CD4-positive, alpha-beta T cell treated with Interleukin-21 for 1 hour (primary cell): Measurements from ENCODE around the gene MRTO4.
"Not testable (repeated sequence)": the region's sequence is repeated elsewhere in the genome, so short reads cannot be mapped to it uniquely, and the experiment has no call there.

Experiments used
- DNase-seq: peaks from one replicate; pipeline ENCODE4 v3.0.0-alpha.2; 2020

The MRTO4 gene

GRCh38 chr1:19229229-19229628 lies 22.4 kb upstream of the MRTO4 start:
- no peak for DNase-seq

DNA sequence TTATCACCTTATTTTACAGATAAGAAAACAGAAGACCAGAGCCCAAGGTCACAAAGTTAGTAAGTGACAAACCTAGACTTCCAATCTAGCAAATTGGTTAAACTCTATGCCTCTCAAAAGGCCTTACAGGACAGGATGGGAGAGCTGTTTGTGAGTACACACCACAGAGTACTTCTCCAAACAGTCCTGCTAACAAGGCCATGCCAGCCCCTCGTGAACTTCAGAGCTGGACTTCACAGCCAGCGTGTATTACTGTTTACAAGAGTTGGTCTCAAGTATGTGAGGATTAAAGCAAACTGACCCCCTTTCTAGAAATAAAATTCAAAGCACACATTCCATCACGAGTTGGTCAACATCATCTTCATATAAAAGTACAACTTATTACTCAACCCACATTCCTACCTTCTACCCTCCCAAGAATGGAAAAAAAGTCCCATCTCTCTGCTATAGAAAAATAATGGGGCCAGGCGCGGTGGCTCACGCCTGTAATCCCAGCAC lies 21.7 kb upstream of the MRTO4 start:
- no peak for DNase-seq

GRCh38 chr1:19231736-19232523 lies 19.7 kb upstream of the MRTO4 start:
- DNase-seq, result not testable (repeated sequence)

DNA sequence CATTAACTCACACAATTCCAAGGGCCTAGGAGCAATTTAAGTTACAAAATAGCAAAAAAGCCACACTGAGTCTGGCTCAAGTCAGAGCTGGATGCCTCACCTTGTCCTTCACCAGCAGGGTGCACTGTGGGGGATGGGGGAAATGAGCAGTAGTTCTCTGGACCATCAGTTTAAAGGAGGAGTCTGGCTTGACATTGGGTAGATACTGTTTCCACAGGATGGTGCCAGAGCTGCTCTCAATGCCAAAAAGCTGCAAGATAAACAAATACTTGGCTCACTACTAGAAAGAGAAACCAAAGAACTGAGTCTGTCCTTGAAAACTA lies 19.1 kb upstream of the MRTO4 start:
- no peak for DNase-seq

DNA sequence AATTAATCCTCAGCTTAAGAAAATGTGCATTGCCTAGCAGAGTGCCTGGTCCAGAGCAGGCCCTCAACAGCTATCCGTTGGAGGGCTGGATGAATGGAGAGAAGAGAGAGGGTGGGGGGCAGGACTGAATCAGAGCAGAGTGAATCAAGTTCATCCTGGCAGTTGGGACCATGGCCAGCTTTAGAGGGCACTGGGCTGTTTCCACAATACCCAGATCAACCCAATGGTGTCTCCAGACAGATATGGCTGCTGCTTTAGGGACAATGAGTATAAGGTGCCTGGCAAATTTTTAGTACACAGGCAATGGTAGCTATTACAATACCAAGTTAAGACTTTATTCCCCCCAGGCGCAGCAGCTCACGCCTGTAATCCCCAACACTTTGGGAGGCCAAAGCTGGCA lies 17.4 kb upstream of the MRTO4 start:
- no peak for DNase-seq

DNA sequence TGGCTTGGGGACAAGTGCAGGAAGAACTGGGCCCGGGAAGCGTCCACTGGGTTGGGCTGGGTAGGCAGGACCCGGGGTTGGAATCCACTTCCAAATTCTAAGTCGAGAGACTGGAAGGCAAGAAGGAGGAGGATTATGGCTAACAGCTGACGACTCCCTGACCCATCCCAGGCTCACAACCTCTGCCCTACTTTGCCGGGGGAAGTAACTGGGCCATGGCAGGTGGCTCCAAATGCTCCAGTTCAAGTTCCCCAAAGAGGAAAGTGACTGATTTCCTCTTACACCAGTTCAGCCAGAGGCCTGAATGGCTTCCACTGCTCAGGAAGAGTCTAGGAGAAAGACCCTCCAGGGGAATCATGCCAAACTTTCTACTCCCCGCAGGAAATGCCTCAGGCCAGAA lies 11.7 kb upstream of the MRTO4 start:
- no peak for DNase-seq

DNA sequence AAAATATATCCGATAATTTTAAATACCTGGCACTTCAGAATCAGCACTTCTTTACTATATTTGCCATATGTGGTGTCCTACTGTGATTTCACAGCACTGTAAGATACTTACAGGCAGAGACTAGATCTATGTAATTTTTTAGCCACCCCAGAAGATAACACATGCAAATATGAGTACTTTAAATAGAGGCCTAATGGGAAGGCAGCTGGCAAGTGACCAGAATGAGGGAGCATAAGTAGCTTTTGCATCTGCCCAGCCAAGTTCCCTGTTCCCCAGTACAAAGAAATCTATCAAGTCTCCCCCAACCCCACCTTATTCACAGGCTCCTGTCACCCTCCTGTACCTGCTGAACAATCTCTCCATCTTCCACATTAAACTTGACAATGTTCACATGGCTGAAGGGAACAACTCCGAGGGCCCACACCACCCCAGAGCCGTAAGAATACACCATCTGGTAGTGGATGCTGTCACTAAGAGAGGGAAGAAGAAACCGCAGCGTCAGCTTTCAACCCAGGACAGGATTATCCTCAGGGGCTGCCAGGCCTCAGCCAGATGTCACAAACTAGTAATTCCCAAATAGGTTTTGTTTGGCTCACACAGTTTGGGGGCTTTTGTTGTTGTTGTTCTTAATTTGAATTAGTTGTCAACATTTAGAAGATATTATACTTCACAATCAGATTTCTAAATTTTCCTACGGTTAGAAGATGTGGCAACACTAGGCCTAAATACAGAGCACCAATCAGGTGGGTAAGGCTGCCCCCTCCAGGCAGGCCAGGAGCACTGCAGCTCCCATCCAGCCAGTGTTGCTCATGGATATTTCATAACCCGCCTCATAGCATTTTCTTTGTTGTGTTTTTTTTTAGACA lies 10.7 kb upstream of the MRTO4 start:
- peak; percentile 71 for DNase-seq

GRCh38 chr1:19250629-19251304 lies 838 bp upstream of the MRTO4 start:
- no peak for DNase-seq

- DNase-seq, result no peak
Measured at GRCh38 chr1:19254416-19254815, 2.8 kb downstream of the MRTO4 start.

DNA sequence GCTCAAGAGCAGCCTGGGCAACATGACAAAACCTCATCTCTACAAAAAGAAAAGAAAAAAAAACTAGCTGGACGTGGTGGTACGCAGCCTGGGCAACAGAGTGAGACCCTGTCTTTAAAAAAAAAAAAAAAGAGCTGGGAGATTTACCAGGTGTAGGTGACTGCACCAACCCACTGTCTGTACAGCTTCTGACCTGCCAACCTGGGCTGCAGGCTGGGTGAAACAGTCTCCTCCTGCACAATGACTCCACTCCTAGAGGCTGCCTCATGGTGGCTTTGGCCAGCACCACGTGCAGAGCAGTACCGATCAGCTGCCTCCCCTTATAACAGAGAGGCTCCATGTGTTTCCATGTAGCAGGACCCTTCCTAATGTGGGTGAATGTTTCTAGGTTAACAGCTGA lies 3.7 kb downstream of the MRTO4 start:
- DNase-seq, result no peak

DNA sequence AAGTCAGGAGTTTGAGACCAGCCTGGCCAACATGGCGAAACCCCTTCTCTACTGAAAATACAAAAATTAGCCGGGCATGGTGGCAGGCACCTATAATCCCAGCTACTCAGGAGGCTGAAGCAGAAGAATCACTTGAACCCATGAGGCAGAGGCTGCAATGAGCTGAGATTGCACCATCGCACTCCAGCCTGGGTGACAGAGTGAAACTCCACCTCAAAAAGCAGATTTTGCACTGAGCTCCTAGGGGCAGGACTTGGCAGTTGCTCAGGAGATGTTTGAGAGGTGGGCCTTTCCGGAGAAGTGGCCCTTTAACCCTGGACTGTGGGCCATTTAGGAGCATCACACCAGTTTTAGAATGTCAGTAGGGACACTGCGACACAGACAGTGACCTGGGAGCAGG lies 4.7 kb downstream of the MRTO4 start:
- DNase-seq, result not testable (repeated sequence)

- DNase-seq, result no peak
Measured at GRCh38 chr1:19257178-19257914, 5.7 kb downstream of the MRTO4 start.

GRCh38 chr1:19258353-19258752 lies 6.7 kb downstream of the MRTO4 start:
- no peak for DNase-seq

DNA sequence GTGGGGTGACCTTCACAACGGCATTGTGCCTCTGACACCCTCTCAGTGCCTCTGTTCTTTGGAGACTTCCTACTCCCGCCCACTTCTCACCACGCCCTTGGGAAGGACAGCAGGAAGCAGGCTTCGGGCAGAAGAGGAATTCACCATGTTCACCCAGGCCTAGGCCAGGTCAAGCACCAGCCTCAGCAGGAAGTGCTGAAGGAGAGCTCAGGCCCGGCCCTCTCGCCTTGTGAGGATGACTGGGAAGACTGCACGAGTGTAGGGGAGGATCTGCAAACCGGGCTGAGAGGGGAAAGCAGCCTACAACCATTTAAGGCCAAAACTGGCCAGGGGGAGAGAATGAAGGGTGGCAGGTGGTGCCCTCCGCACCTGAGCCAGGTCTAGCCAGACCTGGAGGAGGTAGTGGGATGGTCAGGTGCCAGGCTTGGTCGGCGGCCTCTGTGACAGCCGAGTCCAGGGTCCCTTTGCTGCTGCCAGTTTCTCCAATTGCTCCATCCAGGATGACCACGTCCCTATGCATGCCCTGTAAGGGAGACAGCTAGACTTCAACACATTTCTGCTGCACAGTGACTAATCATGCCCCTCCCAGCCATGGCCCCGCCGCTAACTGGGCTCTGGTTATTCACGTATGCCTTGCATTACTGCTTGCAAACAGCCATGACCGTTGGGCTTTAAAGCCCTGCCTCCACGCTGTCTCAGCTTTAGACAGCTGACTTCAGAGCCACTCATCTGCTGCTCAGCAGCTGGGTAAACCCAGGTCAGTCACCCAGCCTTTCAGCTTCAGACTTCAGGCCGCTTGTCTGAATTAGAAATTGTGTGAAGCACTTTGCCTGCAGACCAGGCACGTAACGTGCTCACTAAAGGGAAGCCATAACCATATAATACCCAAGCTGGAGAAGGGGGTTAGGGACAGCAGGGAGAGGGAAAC lies 8.9 kb downstream of the MRTO4 start:
- no peak for DNase-seq

DNA sequence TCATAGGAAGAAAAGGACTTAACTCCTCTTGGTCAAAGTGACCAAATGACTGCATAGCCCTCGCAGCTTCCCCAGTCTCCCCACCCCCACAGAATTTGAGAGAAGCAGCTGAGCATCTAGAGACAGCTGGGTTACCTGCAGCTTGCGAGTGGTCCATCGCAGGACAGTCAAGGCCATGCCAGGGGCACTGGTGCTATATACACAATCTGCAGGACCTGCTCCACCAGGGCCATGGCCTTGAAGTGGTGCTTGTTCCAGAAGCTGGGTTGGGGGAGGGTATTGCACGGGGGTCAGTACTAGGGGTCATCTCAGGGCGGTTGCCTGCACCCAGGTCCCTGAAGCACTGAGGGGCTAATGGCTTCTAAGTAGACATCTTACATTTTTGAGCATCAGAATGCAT lies 10.4 kb downstream of the MRTO4 start:
- no peak for DNase-seq

- no peak for DNase-seq
Measured at GRCh38 chr1:19262744-19263143, 11.1 kb downstream of the MRTO4 start.

DNA sequence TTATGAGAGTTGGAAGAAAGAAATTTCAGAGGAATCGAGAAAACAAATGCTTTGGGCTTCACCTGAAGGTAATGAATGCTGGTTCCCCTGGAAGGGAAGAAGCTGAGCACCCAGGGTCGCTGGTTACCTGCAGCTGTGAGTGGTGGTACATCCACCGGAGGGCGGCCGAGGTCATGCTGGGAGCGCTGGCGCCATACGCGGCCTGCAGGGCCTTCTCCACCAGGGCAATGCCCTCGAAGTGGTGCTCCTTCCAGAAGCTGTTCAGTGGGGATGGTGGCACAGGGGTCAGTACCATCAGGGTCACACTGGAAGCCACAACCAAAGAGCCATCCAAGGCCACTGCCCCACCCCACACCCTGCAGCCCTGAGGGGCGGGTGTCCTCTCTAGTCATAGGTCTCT lies 16.8 kb downstream of the MRTO4 start:
- DNase-seq, result no peak

DNA sequence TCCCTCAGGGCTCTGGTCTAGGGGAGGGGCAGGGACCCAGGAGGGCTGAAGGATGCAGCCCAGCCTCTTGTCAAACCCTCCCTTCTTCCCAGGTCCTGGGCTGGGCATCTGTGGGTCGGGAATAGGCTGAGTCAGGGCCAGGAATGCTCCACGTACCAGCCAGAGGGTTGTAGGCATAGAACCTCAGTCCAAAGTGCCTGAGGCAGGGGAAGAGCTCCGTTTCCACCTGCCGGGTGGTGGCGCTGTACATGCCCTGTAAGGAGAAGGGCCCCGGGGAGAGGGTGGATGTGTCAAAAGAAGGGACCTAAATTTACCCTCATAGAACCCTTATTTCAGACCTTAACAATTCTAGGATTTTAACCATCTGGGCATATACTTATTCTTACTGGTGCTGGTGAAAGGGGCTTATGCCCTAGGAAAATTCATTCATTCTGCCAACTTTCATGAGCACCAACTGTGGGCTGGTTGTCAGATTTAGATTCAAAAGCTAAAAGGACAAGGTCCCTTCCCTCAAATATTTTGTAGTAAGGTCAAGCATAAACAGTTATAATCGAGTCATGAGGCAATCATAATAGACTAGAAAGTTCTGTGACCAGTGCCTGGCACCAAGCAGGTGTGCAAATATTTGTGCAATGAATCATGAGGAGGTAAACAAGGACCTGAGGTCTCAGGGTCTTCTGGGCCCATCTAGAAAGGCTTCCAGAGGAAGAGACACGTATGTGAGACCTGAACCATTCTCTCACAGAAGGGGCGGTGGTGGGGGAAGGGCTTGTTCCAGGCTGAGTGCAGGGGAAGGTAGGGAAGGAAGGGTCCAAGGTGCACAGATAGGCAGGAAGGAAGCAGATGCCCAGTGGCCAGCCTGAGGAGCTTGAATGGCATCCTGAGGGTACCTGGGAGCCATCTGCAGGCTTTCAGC lies 18.1 kb downstream of the MRTO4 start:
- not testable (repeated sequence) for DNase-seq

GRCh38 chr1:19270343-19270730 lies 18.7 kb downstream of the MRTO4 start:
- DNase-seq, result not testable (repeated sequence)

GRCh38 chr1:19272064-19272463 lies 20.5 kb downstream of the MRTO4 start:
- DNase-seq, result no peak
